Neuronal stem cell (in vitro differentiated cells): Measurements from ENCODE around the gene CCDC184.

Experiments
- DNase-seq: peaks from one replicate; pipeline ENCODE4 v3.0.0-alpha.2; 2013; ENCODE audit warnings: low spot score
- H2AFZ ChIP-seq: one replicate; pipeline ENCODE4 v1.6.1; 2013; ENCODE audit warnings: mild to moderate bottlenecking, low read length, inconsistent platforms
- H2AK5ac ChIP-seq: 2 replicates; pipeline ENCODE4 v1.6.1; 2013; ENCODE audit warnings: low read depth, mild to moderate bottlenecking, inconsistent platforms, low read length, moderate library complexity, mixed read lengths
- H2BK120ac ChIP-seq: 2 replicates; pipeline ENCODE4 v1.6.1; 2013; ENCODE audit warnings: low read depth, mild to moderate bottlenecking, inconsistent platforms, low read length, moderate library complexity, mixed read lengths
- H2BK12ac ChIP-seq: one replicate; pipeline ENCODE4 v1.6.1; 2013; ENCODE audit warnings: low read length, inconsistent platforms
- H2BK15ac ChIP-seq: 2 replicates; pipeline ENCODE4 v1.6.1; 2013; ENCODE audit warnings: mild to moderate bottlenecking, low read length, inconsistent platforms, mixed read lengths
- H2BK5ac ChIP-seq: one replicate; pipeline ENCODE4 v1.6.1; 2013; ENCODE audit warnings: inconsistent platforms, mild to moderate bottlenecking, low read length, moderate library complexity
- H3K14ac ChIP-seq: one replicate; pipeline ENCODE4 v1.6.1; 2013; ENCODE audit warnings: low read length, inconsistent platforms
- H3K18ac ChIP-seq: 2 replicates; pipeline ENCODE4 v1.6.1; 2013; ENCODE audit warnings: low read length, inconsistent platforms
- H3K23ac ChIP-seq: 2 replicates; pipeline ENCODE4 v1.6.1; 2013; ENCODE audit warnings: low read depth, mild to moderate bottlenecking, mixed read lengths, low read length, inconsistent platforms; ENCODE audit not compliant: poor library complexity
- H3K27ac ChIP-seq: replicated peaks from 3 replicates; pipeline ENCODE4 v1.5.1; 2013; ENCODE audit warnings: low read length, inconsistent platforms
- H3K27me3 ChIP-seq, 3 experiments: 2 replicates each; pipeline ENCODE4 v1.6.1; 2013; ENCODE audit warnings: low read length in 3 of 3, mild to moderate bottlenecking in 2 of 3, inconsistent platforms in 1 of 3, low read depth in 1 of 3, mixed read lengths in 1 of 3, moderate library complexity in 1 of 3; ENCODE audit not compliant: control insufficient read depth in 3 of 3, insufficient read depth in 3 of 3
- H3K36me3 ChIP-seq, 2 donors: replicated peaks in 1 of 2; 2 replicates each; pipeline ENCODE4 v1.6.1; 2013; ENCODE audit warnings: low read length in 2 of 2; ENCODE audit not compliant: control insufficient read depth in 2 of 2, insufficient read depth in 2 of 2
- H3K4ac ChIP-seq: 2 replicates; pipeline ENCODE4 v1.6.1; 2013; ENCODE audit warnings: inconsistent platforms, mild to moderate bottlenecking, low read length, moderate library complexity
- H3K4me1 ChIP-seq, 2 donors: 1 replicate in 1 of 2; 2 replicates in 1 of 2; pipeline ENCODE4 v1.6.1; 2013; ENCODE audit warnings: low read length in 2 of 2, low read depth in 1 of 2; ENCODE audit not compliant: control insufficient read depth in 2 of 2, insufficient read depth in 1 of 2
- H3K4me2 ChIP-seq: one replicate; pipeline ENCODE4 v1.6.1; 2013; ENCODE audit warnings: mild to moderate bottlenecking, low read length, inconsistent platforms; ENCODE audit not compliant: insufficient read depth, poor library complexity, severe bottlenecking
- H3K4me3 ChIP-seq, 2 donors: 2 replicates each; pipeline ENCODE4 v1.5.1; 2013; ENCODE audit warnings: low read length in 2 of 2, mild to moderate bottlenecking in 2 of 2, inconsistent platforms in 1 of 2, moderate library complexity in 1 of 2
- H3K79me1 ChIP-seq: one replicate; pipeline ENCODE4 v1.6.1; 2013; ENCODE audit warnings: low read depth, mild to moderate bottlenecking, inconsistent platforms, low read length, moderate library complexity
- H3K9ac ChIP-seq: one replicate; pipeline ENCODE4 v1.6.1; 2013; ENCODE audit warnings: mild to moderate bottlenecking, low read depth, low read length, inconsistent platforms; ENCODE audit not compliant: poor library complexity
- H3K9me3 ChIP-seq, 2 donors: replicated peaks in 1 of 2; 2 replicates each; pipeline versions ENCODE3 to v1.6.1; 2013; ENCODE audit warnings: low read length in 2 of 2, mild to moderate bottlenecking in 2 of 2, inconsistent platforms in 1 of 2, low read depth in 1 of 2, mixed read lengths in 1 of 2, moderate library complexity in 1 of 2; ENCODE audit not compliant: control insufficient read depth in 2 of 2, insufficient read depth in 1 of 2
- H4K8ac ChIP-seq: one replicate; pipeline ENCODE4 v1.6.1; 2013; ENCODE audit warnings: low read depth, mild to moderate bottlenecking, inconsistent platforms, low read length, moderate library complexity
- H4K91ac ChIP-seq: one replicate; pipeline ENCODE4 v1.6.1; 2013; ENCODE audit warnings: low read length, low read depth, mild to moderate bottlenecking, inconsistent platforms; ENCODE audit not compliant: poor library complexity
- WGBS, 2 donors: extraction: QIAGEN DNeasy Blood & Tissue Kit; methylation state at CpG; one replicate each; pipeline ENCODE4 v1.1.7; 2013; ENCODE audit warnings: missing lambda C conversion rate in 2 of 2, mixed read lengths in 1 of 2; ENCODE audit not compliant: insufficient read length in 2 of 2, insufficient replicate concordance in 1 of 2; ENCODE audit errors: extremely low coverage in 2 of 2; 5-methylcytosine and 5-hydroxymethylcytosine counted together

The CCDC184 gene

DNA sequence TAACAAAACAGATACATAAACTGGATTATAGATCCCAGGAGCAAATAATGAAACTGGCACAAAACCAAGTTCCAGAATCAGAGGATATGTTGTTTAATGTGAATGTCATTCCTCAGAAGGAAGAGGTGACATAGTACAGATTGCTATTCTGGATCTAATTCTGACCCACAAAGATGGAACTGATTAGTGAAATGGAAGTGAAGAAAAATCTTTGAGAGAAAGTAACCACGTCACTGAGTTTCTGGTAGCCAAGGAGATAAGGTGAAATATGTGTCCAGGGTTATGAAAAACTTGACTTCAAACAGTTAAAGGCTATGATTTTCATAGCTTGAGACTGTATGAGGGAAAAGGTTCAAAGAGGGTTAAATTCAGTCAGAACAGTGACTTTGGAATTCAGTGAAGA, 11.4 kb downstream of the CCDC184 start:
- Histone ChIP-seq H3K27me3 (peaks cover 0 to 3% (median 0%) of the 10 kb centered on the region in 3 experiments), H3K4ac (no peak overlapping the region), H2BK120ac (no peak overlapping the region), H2AK5ac (no peak overlapping the region), H4K91ac (no peak overlapping the region), H3K18ac (no peak overlapping the region), H3K36me3 (no peaks in the 10 kb centered on the region), H3K9me3 (peaks cover 0 to 2% of the 10 kb centered on the region in 2 donors), H3K4me2 (no peak overlapping the region), H3K23ac (no peak overlapping the region), H4K8ac (no peak overlapping the region), H2BK5ac (no peak overlapping the region), H2BK12ac (no peak overlapping the region), H3K4me1 (peaks cover 1 to 5% of the 10 kb centered on the region in 2 donors), H3K4me3 (no peak overlapping the region), H3K79me1 (no peaks in the 10 kb centered on the region), H3K9ac (no peak overlapping the region), H2BK15ac (no peak overlapping the region), H2AFZ (peak overlapping the region; percentile 14), H3K27ac (no peak overlapping the region), H3K14ac (no peak overlapping the region)
- WGBS, 2 donors: no CpG with 5 or more reads among the region's 1 CpG
- no peak for DNase-seq

DNA sequence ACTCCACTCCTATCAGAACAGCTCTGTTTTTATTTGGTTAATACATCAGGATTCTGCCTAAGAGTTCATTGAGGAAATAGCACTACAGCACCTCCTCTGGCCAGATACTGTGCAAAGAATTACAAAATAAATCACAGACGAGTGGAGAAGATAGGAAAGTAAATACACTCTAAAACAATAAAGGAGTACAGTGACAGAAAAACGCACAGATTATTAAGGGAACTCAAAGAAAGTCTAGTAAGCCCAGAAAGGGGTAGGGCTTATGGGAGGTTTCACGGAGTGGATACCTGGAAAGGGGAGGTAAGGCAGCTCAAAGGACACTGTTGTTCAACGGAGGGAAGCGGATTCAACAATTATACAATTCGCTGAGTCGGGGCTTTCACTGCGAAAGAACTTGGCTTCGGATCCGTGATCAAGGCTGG, 14.1 kb downstream of the CCDC184 start:
- H3K4ac ChIP-seq: no peak overlapping the region
- peak overlapping the region; percentile 74 for H3K4me2 ChIP-seq
- no peak overlapping the region for H4K8ac ChIP-seq
- no peak overlapping the region for H2AK5ac ChIP-seq
- no peaks in the 10 kb centered on the region for H3K79me1 ChIP-seq
- no peak overlapping the region for H2BK15ac ChIP-seq
- H3K9ac ChIP-seq: no peak overlapping the region
- H2AFZ ChIP-seq: peak overlapping the region; percentile 79
- H3K9me3 ChIP-seq: peaks cover 0 to 9% of the 10 kb centered on the region in 2 donors
- no peak overlapping the region for H2BK12ac ChIP-seq
- no peak overlapping the region for H3K18ac ChIP-seq
- H3K27ac ChIP-seq: peak overlapping the region; percentile 55
- no peaks in the 10 kb centered on the region for H3K36me3 ChIP-seq
- no peak overlapping the region for H2BK5ac ChIP-seq
- WGBS, 2 donors: no CpG with 5 or more reads among the region's 10 CpGs
- H2BK120ac ChIP-seq: no peak overlapping the region
- H3K4me1 ChIP-seq: peaks cover 1 to 6% of the 10 kb centered on the region in 2 donors
- H3K23ac ChIP-seq: no peak overlapping the region
- DNase-seq: no peak
- no peak overlapping the region for H3K14ac ChIP-seq
- no peak overlapping the region for H4K91ac ChIP-seq
- H3K27me3 ChIP-seq: peaks cover 0 to 3% (median 0%) of the 10 kb centered on the region in 3 experiments
- peak overlapping the region; percentile 76 to 85 for H3K4me3 ChIP-seq

DNA sequence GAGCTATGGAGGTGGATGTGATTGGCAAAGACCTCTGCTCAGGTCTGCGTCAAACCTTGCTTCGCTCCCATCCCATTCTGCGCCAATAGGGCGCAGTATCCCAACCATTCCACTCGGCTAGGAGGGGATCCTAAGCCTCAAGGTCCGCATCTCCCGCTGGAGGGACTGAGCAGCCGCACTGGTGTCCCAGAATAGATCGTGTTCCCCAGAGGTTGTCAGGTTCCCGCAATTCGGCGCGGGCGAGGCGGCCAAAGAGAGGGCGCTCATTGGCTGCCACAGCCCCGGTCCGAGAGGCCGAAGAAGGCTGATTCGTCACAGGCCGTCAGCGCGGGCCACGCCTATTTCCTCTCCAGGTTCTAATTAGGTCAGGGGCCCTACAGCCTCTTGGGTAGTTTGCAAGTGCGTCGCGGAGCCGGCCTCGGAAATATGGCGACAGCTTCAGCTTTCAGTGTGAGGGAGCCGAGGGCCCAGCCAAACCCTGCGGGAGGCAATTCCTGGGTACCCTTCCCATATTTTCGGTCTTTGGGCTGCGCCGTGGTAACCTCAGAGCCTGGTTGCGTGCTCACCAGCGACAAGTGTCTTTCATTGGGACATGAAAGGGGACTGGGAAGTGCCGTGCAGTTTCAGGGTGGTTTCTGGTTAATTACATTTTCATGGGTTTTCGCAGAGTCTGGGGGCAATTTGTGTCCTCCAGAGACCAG, 14.7 kb downstream of the CCDC184 start:
- Histone ChIP-seq H3K4me1 (peaks cover 1 to 6% of the 10 kb centered on the region in 2 donors), H3K23ac (no peak overlapping the region), H3K14ac (no peak overlapping the region), H2BK5ac (no peak overlapping the region), H3K36me3 (no peaks in the 10 kb centered on the region), H3K4me2 (peak overlapping the region; percentile 74), H2AK5ac (no peak overlapping the region), H3K79me1 (no peaks in the 10 kb centered on the region), H3K27ac (peak overlapping the region; percentile 66), H3K4ac (no peak overlapping the region), H2BK15ac (no peak overlapping the region), H2BK12ac (no peak overlapping the region), H3K18ac (peak overlapping the region; percentile 92), H2AFZ (peak overlapping the region; percentile 79), H4K8ac (peak overlapping the region; percentile 68), H3K9ac (peak overlapping the region; percentile 83), H3K4me3 (peak overlapping the region; percentile 85 to 93), H4K91ac (no peak overlapping the region), H2BK120ac (no peak overlapping the region), H3K27me3 (peaks cover 0 to 3% (median 0%) of the 10 kb centered on the region in 3 experiments), H3K9me3 (peaks cover 4 to 9% of the 10 kb centered on the region in 2 donors)
- WGBS, 2 donors: no CpG with 5 or more reads among the region's 39 CpGs
- peak; percentile 90 for DNase-seq

DNA sequence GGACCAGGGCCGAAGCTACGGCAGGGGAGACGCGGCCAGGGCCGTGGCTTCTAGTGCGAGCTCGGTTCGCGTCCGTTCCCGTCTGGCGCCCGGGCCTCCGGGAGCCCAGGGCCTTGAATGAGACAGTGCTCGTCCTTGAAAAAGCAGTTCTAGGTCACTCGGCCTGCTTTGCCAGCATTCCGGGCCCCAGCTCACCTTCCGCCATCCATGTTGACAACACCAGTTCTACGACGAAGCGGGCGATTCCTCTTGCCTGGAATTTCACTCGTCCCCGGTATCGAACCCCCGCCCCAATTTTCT, 15.2 kb downstream of the CCDC184 start:
- peak overlapping the region; percentile 68 for H4K8ac ChIP-seq
- no peak for DNase-seq
- H2BK5ac ChIP-seq: no peak overlapping the region
- H3K14ac ChIP-seq: no peak overlapping the region
- no peak overlapping the region for H2BK120ac ChIP-seq
- peak overlapping the region; percentile 85 to 93 for H3K4me3 ChIP-seq
- peak overlapping the region; percentile 74 for H3K4me2 ChIP-seq
- no peak overlapping the region for H4K91ac ChIP-seq
- peak overlapping the region; percentile 92 for H3K18ac ChIP-seq
- no peak overlapping the region for H2AK5ac ChIP-seq
- H3K9me3 ChIP-seq: peaks cover 4 to 9% of the 10 kb centered on the region in 2 donors
- no peak overlapping the region for H2BK15ac ChIP-seq
- peaks cover 0 to 2% (median 0%) of the 10 kb centered on the region in 3 experiments for H3K27me3 ChIP-seq
- H3K4me1 ChIP-seq: peaks cover 1 to 6% of the 10 kb centered on the region in 2 donors
- no peak overlapping the region for H2BK12ac ChIP-seq
- H3K79me1 ChIP-seq: no peaks in the 10 kb centered on the region
- H3K36me3 ChIP-seq: no peaks in the 10 kb centered on the region
- no peak overlapping the region for H3K23ac ChIP-seq
- peak overlapping the region; percentile 83 for H3K9ac ChIP-seq
- no peak overlapping the region for H3K4ac ChIP-seq
- WGBS, 2 donors: no CpG with 5 or more reads among the region's 26 CpGs
- H3K27ac ChIP-seq: no peak overlapping the region
- peak overlapping the region; percentile 79 for H2AFZ ChIP-seq
